Measurements from ENCODE around the gene CACYBP. TPM values are rescaled to one million over a fixed set of nuclear protein-coding genes. Genes with fewer than 3 reads are reported as not detected.

CACYBP gene
- total and polyA plus RNA-seq, 2 donors (not counting 3 experiments of a cell fraction or from before 2014, with no cell fraction given), result 29.5 to 149 TPM

GRCh38 chr1:174995121-174995520 lies 4.6 kb upstream of the CACYBP start:
- no TSS peak for BruUV-seq (replicated peaks)
- Histone ChIP-seq H3K4me1 (ENCODE audit: control insufficient read depth, extremely low read depth, insufficient read depth, low read length) (peaks cover 45% of the 10 kb centered on the region), H3K4me3 (replicated peaks in 1 of 3; ENCODE audit: insufficient read depth in 1 of 3, low read depth in 1 of 3, low read length in 3 of 3) (no peak overlapping the region), H3K27me3 (ENCODE audit: control insufficient read depth in 2 of 2, insufficient read depth in 2 of 2, low read length in 2 of 2) (no peaks in the 10 kb centered on the region), H3K36me3 (ENCODE audit: control insufficient read depth in 2 of 2, extremely low read depth in 1 of 2, insufficient read depth in 2 of 2, low read length in 2 of 2) (no peaks in the 10 kb centered on the region), H3K4me2 (ENCODE audit: insufficient read depth, low read length) (peak overlapping the region; percentile 8), H3K9me3 (replicated peaks; ENCODE audit: control insufficient read depth, insufficient read depth, low read length) (no peaks in the 10 kb centered on the region), H3K27ac (ENCODE audit: insufficient read depth, low read depth, low read length) (no peak overlapping the region), H4K20me1 (replicated peaks; ENCODE audit: control insufficient read depth, extremely low read depth, insufficient read depth, low read length) (no peaks in the 10 kb centered on the region), H3K9ac (replicated peaks; ENCODE audit: extremely low read depth, insufficient read depth, low read length) (no peak overlapping the region), H3K79me2 (ENCODE audit: control insufficient read depth, insufficient read depth, low read length) (peaks cover 2% of the 10 kb centered on the region), H3K9me1 (replicated peaks; ENCODE audit: control insufficient read depth, extremely low read depth, insufficient read depth, low read length) (no peaks in the 10 kb centered on the region), H2AFZ (ENCODE audit: low read depth, low read length) (no peak overlapping the region)
- DNase-seq (ENCODE audit: low read depth, low spot score) (peak; percentile 69), FAIRE-seq (no peak)
- dilution Hi-C loops (cut with MboI; ENCODE audit: extremely low pct_ligation_motif_present, low sequenced_read_pairs) (no loop called here), intact Hi-C loops (cut with micrococcal nuclease) (loop anchor here (5.0 kb wide), 1 partner anchor 1128 kb away; the partner anchor contains the start of genes GAS5 and ZBTB37)
- peak; percentile 45 for TF ChIP-seq FOS (IDR thresholded peaks at IDR 0.05; ENCODE audit: borderline replicate concordance, insufficient read depth, low read length)
- TF ChIP-seq MAX (IDR thresholded peaks at IDR 0.05; ENCODE audit: insufficient read depth, insufficient read length), result no peak
- ChIA-PET CTCF (interaction anchor here (6.1 kb wide), 1 partner anchor 11 kb away, joined by 50 read pairs; no protein-coding TSS in a partner anchor), POLR2A (interaction anchor here (0.6 kb wide), 1 partner anchor 28 kb away, joined by 4 read pairs; no protein-coding TSS in a partner anchor)

GRCh38 chr1:174995916-174996315 lies 3.8 kb upstream of the CACYBP start:
- H3K4me2 ChIP-seq (ENCODE audit: insufficient read depth, low read length), result no peak overlapping the region
- H3K9me3 ChIP-seq (replicated peaks; ENCODE audit: control insufficient read depth, insufficient read depth, low read length), result no peaks in the 10 kb centered on the region
- H4K20me1 ChIP-seq (replicated peaks; ENCODE audit: control insufficient read depth, extremely low read depth, insufficient read depth, low read length), result no peaks in the 10 kb centered on the region
- H2AFZ ChIP-seq (ENCODE audit: low read depth, low read length), result no peak overlapping the region
- dilution Hi-C loops (cut with MboI; ENCODE audit: extremely low pct_ligation_motif_present, low sequenced_read_pairs), result no loop called here
- peaks cover 41% of the 10 kb centered on the region for H3K4me1 ChIP-seq (ENCODE audit: control insufficient read depth, extremely low read depth, insufficient read depth, low read length)
- BruUV-seq (replicated peaks), result no TSS peak
- POLR2A ChIA-PET, result no interaction called here
- no peak for DNase-seq (ENCODE audit: low read depth, low spot score)
- no peaks in the 10 kb centered on the region for H3K27me3 ChIP-seq (ENCODE audit: control insufficient read depth in 2 of 2, insufficient read depth in 2 of 2, low read length in 2 of 2)
- intact Hi-C loops (cut with micrococcal nuclease), result loop anchor here (5.0 kb wide), 1 partner anchor 1129 kb away; the partner anchor contains the start of genes GAS5 and ZBTB37
- no peaks in the 10 kb centered on the region for H3K36me3 ChIP-seq (ENCODE audit: control insufficient read depth in 2 of 2, extremely low read depth in 1 of 2, insufficient read depth in 2 of 2, low read length in 2 of 2)
- FAIRE-seq, result no peak
- H3K9ac ChIP-seq (replicated peaks; ENCODE audit: extremely low read depth, insufficient read depth, low read length), result no peak overlapping the region
- peaks cover 10% of the 10 kb centered on the region for H3K79me2 ChIP-seq (ENCODE audit: control insufficient read depth, insufficient read depth, low read length)
- CTCF ChIA-PET, result interaction anchor here (0.6 to 6.1 kb wide), 4 partner anchors 12 to 151 kb away, joined by 3 to 50 read pairs (median 3); no protein-coding TSS in a partner anchor
- no peak overlapping the region for H3K4me3 ChIP-seq (replicated peaks in 1 of 3; ENCODE audit: insufficient read depth in 1 of 3, low read depth in 1 of 3, low read length in 3 of 3)
- TF ChIP-seq MAX (IDR thresholded peaks at IDR 0.05; ENCODE audit: insufficient read depth, insufficient read length) (no peak), GATA2 (IDR thresholded peaks at IDR 0.05; ENCODE audit: insufficient read depth, insufficient read length, low read depth, low read length) (no peak), JUN (IDR thresholded peaks at IDR 0.05; ENCODE audit: borderline replicate concordance, insufficient read depth, insufficient read length, low read depth) (no peak), POLR2A (IDR thresholded peaks at IDR 0.05; ENCODE audit: low read depth, low read length) (no peak), CTCF (IDR thresholded peaks at IDR 0.05; ENCODE audit: extremely low read depth in 1 of 2, insufficient read depth in 1 of 2, low read depth in 1 of 2, low read length in 2 of 2) (no peak), FOS (IDR thresholded peaks at IDR 0.05; ENCODE audit: borderline replicate concordance, insufficient read depth, low read length) (no peak), POLR2AphosphoS5 (IDR thresholded peaks at IDR 0.05; ENCODE audit: insufficient read depth, low read depth, low read length) (no peak), EZH2 (IDR thresholded peaks at IDR 0.05; ENCODE audit: borderline replicate concordance, low read depth, low read length, severe bottlenecking) (no peak), MYC (IDR thresholded peaks at IDR 0.05; ENCODE audit: low read depth, low read length) (no peak)
- H3K9me1 ChIP-seq (replicated peaks; ENCODE audit: control insufficient read depth, extremely low read depth, insufficient read depth, low read length), result no peaks in the 10 kb centered on the region
- no peak overlapping the region for H3K27ac ChIP-seq (ENCODE audit: insufficient read depth, low read depth, low read length)
